ENCODE results near the gene MFAP1. TPM values are rescaled to one million over a fixed set of nuclear protein-coding genes. Genes with fewer than 3 reads are reported as not detected.
A peak's percentile ranks its signal among the peaks of the same experiment; 100 is the strongest.
"Not testable (repeated sequence)": the region's sequence is repeated elsewhere in the genome, so short reads cannot be mapped to it uniquely, and the experiment has no call there.

MFAP1 gene
- total RNA-seq, 1 donor from 2014 or later = 17.9 TPM

DNA sequence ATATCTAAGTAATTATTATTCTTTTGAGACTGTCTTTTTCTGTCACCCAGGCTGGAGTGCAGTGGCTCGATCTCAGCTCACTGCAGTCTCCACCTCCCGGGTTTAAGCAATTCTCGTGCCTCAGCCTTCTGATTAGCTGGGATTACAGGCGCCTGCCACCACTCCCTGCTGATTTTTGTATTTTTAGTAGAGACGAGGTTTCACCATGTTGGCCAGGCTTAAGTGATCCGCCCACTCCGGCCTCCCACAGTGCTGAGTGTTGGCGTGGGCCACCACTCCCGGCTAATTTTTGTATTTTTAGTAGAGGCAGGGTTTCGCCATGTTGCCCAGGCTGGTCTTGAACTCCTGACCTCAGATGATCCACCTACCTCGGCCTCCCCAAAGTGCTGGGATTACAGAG, 815 bp upstream of the MFAP1 start:
- DNase-seq (ENCODE audit: low spot score) = peak; percentile 51

GRCh38 chr15:43821505-43821904, 3.0 kb downstream of the MFAP1 start:
- DNase-seq (ENCODE audit: low spot score) = no peak

- DNase-seq (ENCODE audit: low spot score) = not testable (repeated sequence)
These were observed 9.4 kb downstream of the MFAP1 start for GRCh38 chr15:43815064-43815463.

GRCh38 chr15:43808960-43809678, 15.4 kb downstream of the MFAP1 start:
- DNase-seq (ENCODE audit: low spot score) = no peak

DNA sequence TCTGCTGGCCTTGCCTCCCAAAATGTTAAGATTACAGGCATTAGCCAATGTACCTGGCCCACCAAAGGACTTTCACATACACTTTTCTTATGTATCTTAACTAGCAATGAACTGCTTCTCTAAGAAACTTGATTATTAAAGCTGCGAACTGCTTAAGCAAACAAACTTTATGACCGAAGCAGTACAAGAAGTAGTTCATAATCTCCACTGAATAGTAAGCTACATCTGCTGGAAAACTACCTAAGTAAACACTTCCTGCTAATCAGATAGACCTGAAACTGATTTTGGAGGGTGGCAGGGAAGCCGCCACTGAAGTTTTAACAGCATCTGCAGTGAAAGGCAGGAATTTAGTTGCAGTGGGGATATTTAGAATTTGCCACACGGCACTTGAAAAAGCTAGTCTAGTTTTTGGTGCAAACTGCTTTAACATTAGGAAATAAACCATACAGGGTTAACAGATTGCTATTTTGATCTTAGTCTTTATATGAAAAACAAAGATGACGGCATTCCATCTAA, 16.0 kb downstream of the MFAP1 start:
- DNase-seq (ENCODE audit: low spot score) = no peak

DNA sequence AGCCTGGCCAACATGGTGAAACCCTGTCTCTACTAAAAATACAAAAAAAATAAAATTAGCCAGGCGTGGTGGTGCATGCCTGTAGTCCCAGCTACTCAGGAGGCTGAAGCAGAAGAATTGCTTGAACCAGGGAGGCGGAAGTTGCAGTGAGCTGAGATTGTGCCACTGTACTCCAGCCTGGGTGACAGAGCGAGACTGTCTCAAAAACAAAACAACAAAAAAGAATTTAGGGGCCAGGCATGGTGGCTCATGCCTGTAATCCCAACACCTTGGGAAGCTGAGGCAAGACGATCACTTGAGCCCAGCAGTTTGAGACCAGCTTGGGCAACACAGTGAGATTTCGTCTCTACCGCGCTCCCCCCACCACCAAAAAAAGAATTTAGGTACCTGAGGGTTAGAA, 21.8 kb downstream of the MFAP1 start:
- not testable (repeated sequence) for DNase-seq (ENCODE audit: low spot score)

DNA sequence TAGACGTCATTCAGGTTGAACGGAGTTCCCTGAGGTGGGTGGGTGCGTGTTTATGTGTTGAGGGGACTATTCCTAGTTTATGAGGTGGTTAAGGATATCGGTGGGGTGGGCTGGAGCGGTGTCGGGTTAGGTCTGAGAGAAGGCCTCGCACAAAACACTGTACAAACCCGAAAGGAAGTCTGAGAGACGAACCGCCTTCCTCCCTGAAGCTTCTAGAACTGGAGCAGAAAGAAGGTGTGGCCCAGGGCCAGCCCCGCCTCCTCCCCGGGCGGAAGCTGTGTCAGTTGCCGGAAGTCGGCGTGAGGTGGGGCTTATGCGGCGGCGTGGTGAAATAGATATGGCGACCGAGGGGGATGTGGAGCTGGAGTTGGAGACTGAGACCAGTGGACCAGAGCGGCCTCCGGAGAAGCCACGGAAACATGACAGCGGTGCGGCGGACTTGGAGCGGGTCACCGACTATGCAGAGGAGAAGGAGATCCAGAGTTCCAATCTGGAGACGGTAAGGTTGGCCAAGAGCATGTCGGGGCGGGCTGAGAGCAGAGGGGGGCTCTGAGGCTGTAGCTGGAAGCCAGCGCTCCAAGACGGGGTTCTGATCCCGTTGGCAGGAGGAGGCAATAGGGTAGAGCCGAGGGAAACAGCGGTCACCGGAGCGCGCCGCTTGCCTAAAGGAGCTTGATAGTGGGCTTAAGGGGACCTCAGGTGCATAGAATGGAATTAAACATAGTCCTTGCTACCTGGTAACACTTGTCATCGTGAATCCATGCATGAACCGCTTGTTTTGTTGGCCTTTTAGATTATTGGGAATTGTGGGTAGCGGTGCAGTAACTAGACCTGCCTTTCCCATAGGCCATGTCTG, 24.0 kb downstream of the MFAP1 start, which contains the start of gene HYPK:
Gene HYPK, plus strand, starts transcription at position 314 of the 856 bp plus-strand sequence. Its CDS starts 24 bp downstream, at position 338.
- DNase-seq (ENCODE audit: low spot score) = peak; percentile 97

- peak; percentile 55 for DNase-seq (ENCODE audit: low spot score)
These were observed 24.6 kb downstream of the MFAP1 start, which contains the start of gene SERINC4 for GRCh38 chr15:43799945-43800285. TSS of gene SERINC4 (minus strand) at chr15:43800220. CDS start at chr15:43799986, 234 bp downstream.

- DNase-seq (ENCODE audit: low spot score) = no peak
These were observed 25.1 kb downstream of the MFAP1 start for GRCh38 chr15:43799209-43799944.

- DNase-seq (ENCODE audit: low spot score) = no peak
These were observed 27.9 kb downstream of the MFAP1 start for GRCh38 chr15:43796566-43796965.

DNA sequence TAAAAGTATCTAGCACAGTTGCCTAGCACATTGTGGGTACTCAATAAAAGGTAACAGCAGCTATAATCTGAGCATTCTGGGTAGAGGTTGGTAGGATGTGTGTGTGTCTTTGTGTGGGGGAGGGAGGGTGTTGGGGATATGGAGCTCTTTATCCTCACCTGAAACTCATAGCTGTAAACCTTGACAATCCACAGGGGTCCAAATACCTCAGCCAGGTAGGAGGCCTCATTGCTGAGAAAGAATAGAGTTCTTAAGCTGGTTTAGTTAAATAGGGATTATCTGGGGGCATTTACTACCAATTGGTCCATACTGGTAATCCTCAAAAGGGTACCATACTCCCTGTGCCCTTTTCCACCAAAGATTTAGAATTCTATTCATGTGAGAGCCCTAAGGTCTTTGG, 28.5 kb downstream of the MFAP1 start:
- DNase-seq (ENCODE audit: low spot score) = no peak

- no peak for DNase-seq (ENCODE audit: low spot score)
These were observed 29.3 kb downstream of the MFAP1 start for GRCh38 chr15:43795197-43795596.

DNA sequence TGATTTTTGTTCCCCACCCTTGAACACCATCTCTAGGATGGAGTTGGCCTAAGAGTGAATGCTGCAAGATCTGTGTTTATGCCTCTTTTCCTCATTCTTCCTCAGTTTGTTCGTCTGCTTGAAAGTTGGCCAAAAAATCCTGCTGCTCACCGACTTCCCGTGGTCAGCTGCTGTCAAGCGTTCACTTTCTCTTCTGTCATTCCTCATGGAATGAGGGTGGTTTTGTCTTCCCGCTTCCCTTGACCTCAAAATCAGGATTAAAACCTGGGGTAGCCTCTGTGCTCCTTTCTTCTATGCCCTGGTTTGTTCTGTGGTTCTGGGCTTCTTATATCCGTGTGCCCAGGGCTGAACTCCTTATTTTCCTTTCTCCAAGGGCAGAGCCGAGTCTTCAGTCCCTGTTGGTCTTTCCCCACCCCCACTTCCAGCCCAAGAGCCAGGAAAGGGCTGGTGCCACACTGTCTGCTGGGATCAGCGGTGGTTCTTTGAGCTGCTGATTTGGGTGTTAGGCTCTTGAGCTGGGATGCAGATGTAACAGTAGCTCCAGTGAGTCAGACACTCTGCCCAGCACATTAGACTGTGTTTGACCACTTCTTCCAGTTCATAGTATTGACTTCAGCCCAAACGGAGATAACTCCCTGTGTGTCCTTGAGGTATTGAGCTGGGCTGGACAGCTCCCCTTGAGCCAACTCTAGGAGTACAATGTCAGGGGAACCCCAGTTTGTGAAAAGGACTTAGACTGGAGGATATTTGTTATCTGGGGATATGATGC, 30.0 kb downstream of the MFAP1 start:
- DNase-seq (ENCODE audit: low spot score) = no peak

DNA sequence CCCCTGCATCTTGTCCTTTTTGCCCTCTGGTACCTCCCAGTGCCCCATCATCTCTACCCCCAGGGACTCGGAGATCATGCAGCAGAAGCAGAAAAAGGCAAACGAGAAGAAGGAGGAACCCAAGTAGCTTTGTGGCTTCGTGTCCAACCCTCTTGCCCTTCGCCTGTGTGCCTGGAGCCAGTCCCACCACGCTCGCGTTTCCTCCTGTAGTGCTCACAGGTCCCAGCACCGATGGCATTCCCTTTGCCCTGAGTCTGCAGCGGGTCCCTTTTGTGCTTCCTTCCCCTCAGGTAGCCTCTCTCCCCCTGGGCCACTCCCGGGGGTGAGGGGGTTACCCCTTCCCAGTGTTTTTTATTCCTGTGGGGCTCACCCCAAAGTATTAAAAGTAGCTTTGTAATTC, 30.8 kb downstream of the MFAP1 start:
- no peak for DNase-seq (ENCODE audit: low spot score)

DNA sequence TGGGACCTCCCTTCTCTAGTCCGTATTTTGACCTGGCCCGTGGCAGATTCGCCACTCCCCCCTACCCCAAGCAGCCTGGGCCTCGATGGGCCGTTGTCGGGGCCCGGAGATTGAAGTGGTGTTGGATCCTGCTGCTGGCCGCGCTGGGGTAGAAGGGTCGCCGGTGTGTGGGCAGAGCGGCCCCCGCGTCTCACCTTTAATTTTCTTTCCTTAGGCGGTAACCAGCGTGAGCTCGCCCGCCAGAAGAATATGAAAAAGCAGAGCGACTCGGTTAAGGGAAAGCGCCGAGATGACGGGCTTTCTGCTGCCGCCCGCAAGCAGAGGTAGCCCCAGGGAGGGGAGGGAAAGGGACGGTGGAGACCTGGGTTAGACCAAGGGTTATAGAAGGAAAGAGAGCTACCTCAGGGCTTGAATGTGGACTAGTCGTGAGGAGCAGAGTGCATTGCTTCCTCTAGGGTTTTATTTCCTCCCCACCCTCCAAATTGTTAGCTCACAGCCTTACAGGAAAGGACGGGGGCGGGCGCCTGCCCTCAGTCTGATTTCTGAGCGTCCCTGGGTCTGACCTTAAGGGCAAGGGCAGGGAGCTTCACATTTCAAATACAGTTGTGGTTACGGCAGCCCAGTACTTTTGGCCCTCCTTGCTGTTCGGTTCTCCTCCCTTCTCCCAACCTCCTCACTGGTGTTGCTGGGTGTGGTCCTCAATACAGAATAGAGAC, 31.6 kb downstream of the MFAP1 start:
- DNase-seq (ENCODE audit: low spot score) = no peak

GRCh38 chr15:43791993-43792760, 32.3 kb downstream of the MFAP1 start, which contains the start of gene SERF2:
TSS of gene SERF2 (plus strand) at chr15:43792320. CDS start at chr15:43792377, 57 bp downstream.
- DNase-seq (ENCODE audit: low spot score) = peak; percentile 100

DNA sequence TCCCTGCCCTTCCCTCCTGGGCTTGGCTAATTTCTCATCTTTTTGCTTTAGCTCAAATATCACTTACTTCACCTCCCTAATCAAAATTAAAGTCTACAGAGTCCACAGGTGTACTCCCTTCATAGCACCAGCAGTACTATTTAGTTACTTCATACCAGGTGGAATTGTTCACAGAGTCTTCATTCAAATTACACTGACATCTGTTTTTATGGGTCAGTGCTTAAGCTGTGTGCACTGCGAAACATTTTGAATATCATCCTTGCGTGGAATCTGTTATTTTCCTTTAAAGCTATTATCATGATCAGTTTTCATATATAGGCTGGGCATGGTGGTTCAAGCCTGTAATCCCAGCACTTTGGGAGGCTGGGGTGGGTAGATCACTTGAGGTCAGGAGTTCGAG, 35.1 kb downstream of the MFAP1 start:
- DNase-seq (ENCODE audit: low spot score) = no peak

GRCh38 chr15:43779016-43779415, 45.5 kb downstream of the MFAP1 start:
- no peak for DNase-seq (ENCODE audit: low spot score)

GRCh38 chr15:43777267-43777914, 47.1 kb downstream of the MFAP1 start:
- peak; percentile 94 for DNase-seq (ENCODE audit: low spot score)

Data from mesenteric fat pad (tissue), 1 donor.